Measurements from ENCODE around the gene SLC10A4.

The SLC10A4 gene

GRCh38 chr4:48538358-48538757, 55.2 kb downstream of the SLC10A4 start:
- Histone ChIP-seq H4K20me1 (ENCODE audit: insufficient read depth) (no peaks in the 10 kb centered on the region), H3K27ac (no peak overlapping the region), H3K36me3 (ENCODE audit: insufficient read depth) (no peaks in the 10 kb centered on the region), H3K79me2 (ENCODE audit: insufficient read depth, low read depth) (no peaks in the 10 kb centered on the region), H2AFZ (ENCODE audit: low read depth) (no peak overlapping the region), H3K9ac (no peak overlapping the region), H3K4me2 (no peak overlapping the region), H3K4me3 (IDR thresholded peaks at IDR 0.05; ENCODE audit: insufficient read depth, low read depth, low read length) (no peak overlapping the region), H3K27me3 (ENCODE audit: insufficient read depth, low read depth) (no peaks in the 10 kb centered on the region), H3K4me1 (ENCODE audit: low read depth, poor library complexity, severe bottlenecking) (no peaks in the 10 kb centered on the region)
- TF ChIP-seq CTCF (conservative IDR thresholded peaks at IDR 0.05; ENCODE audit: low read depth, low read length) = no peak
